A673 (cell line): ENCODE data around the gene SEL1L. TPM values are rescaled to one million over a fixed set of nuclear protein-coding genes. Genes with fewer than 3 reads are reported as not detected.
A peak's percentile ranks its signal among the peaks of the same experiment; 100 is the strongest.

ENCODE experiments used
- BruUV-seq: library from RNA; stranded (reverse); fragments of 400-500 nt; replicated peaks from 2 replicates; lab custom pipeline; 2021; lab: Mats Ljungman, UMichigan
- CTCF ChIA-PET: fragments of 300-600 bp; sonication (Branson Sonifier 250); formaldehyde crosslinking; loops from one replicate; lab custom pipeline; 2022; ENCODE audit warnings: antibody characterized with exemption; lab: Charles Lee
- POLR2A ChIA-PET: fragments of 300-600 bp; sonication (Branson Sonifier 250); formaldehyde crosslinking; loops from one replicate; lab custom pipeline; 2022; ENCODE audit warnings: antibody characterized with exemption; ENCODE audit not compliant: low non-redundant PET; lab: Charles Lee
- DNase-seq: peaks from one replicate; pipeline ENCODE4 v3.0.0-alpha.2; 2015; ENCODE audit warnings: low spot score
- H3K27ac ChIP-seq: fragments of 200-600 bp; sonication (generic); 2 replicates; pipeline ENCODE4 v1.5.1; 2016; ENCODE audit warnings: mixed run types, low read depth, mild to moderate bottlenecking, mixed read lengths, antibody characterized with exemption, low read length; ENCODE audit not compliant: poor library complexity, severe bottlenecking
- H3K27me3 ChIP-seq: fragments of 200-600 bp; sonication (generic); replicated peaks from 2 replicates; pipeline ENCODE4 v1.6.1; 2017; ENCODE audit warnings: mixed run types, low read depth, mild to moderate bottlenecking, mixed read lengths, antibody characterized with exemption, low read length; ENCODE audit not compliant: insufficient read depth, poor library complexity
- H3K36me3 ChIP-seq: fragments of 200-600 bp; sonication (generic); 2 replicates; pipeline ENCODE4 v1.6.1; 2016; ENCODE audit warnings: mixed run types, mild to moderate bottlenecking, mixed read lengths, antibody characterized with exemption, low read length; ENCODE audit not compliant: insufficient read depth, poor library complexity, severe bottlenecking
- H3K4me1 ChIP-seq: fragments of 200-600 bp; sonication (generic); 2 replicates; pipeline ENCODE4 v1.6.1; 2017; ENCODE audit warnings: mixed run types, mild to moderate bottlenecking, mixed read lengths, antibody characterized with exemption, low read length; ENCODE audit not compliant: insufficient read depth, poor library complexity, severe bottlenecking
- H3K4me3 ChIP-seq: fragments of 200-600 bp; sonication (generic); 2 replicates; pipeline ENCODE4 v1.5.1; 2016; ENCODE audit warnings: low read depth, mixed run types, mild to moderate bottlenecking, mixed read lengths, low read length; ENCODE audit not compliant: poor library complexity, severe bottlenecking
- H3K9me3 ChIP-seq: fragments of 200-600 bp; sonication (generic); 2 replicates; pipeline ENCODE4 v1.6.1; 2016; ENCODE audit warnings: mixed run types, low read depth, mild to moderate bottlenecking, mixed read lengths, antibody characterized with exemption, low read length; ENCODE audit not compliant: poor library complexity, severe bottlenecking
- CTCF ChIP-seq: fragments of 300-800, 200-600 bp; sonication (generic); conservative IDR thresholded peaks from 2 replicates; pipeline ENCODE4 v1.5.1; 2017; ENCODE audit warnings: low read depth, mild to moderate bottlenecking, antibody characterized with exemption, low read length, moderate library complexity, mixed read lengths
- EZH2 ChIP-seq: fragments of 200-600 bp; sonication (generic); IDR thresholded peaks from 2 replicates; pipeline ENCODE4 v1.6.1; 2017; ENCODE audit warnings: borderline replicate concordance, low read depth, mild to moderate bottlenecking, mixed read lengths, antibody characterized with exemption, low read length; ENCODE audit not compliant: poor library complexity, severe bottlenecking
- intact Hi-C: fragments of 100-400 bp; cut with micrococcal nuclease; formaldehyde crosslinking; loops from one replicate; pipeline ENCODE4 v1.10.0; 2022; ENCODE audit not compliant: unreplicated experiment
- total RNA-seq: library from RNA; stranded (reverse); gene quantifications from 2 replicates; pipeline ENCODE4 v1.2.3, GENCODE V29; 2021

SEL1L gene
- total RNA-seq, 1 experiment from 2014 or later = 52.5 TPM

DNA sequence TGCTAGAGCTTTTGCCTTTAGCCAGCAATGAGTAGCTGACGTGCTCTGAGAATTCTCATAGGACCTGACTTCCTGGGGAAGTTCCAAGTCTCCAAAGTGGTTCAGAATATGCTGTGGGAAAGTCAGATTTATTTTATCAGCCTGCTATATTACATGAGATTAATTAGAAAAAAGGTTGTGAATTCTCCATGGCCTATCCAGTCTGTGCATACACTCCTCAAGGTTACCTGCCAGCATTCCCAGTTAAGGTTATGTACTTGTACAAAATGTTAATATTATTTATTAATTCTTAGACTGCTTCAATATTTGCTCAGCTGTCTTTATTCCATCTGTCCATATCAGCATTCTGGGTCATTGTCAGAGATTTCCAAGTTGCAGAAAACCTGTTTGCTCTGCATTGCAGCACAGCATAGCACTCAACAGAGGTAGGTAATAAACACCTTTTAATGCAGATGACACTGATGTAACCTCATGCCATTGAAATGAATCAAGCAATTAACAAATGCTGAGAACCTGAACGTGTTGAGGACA, 2.7 kb upstream of the SEL1L start:
- intact Hi-C loops = no loop called here
- Histone ChIP-seq H3K27me3 (no peaks in the 10 kb centered on the region), H3K4me1 (peaks cover 6% of the 10 kb centered on the region), H3K36me3 (no peaks in the 10 kb centered on the region), H3K27ac (no peak overlapping the region), H3K9me3 (no peaks in the 10 kb centered on the region), H3K4me3 (no peak overlapping the region)
- ChIA-PET CTCF (no interaction called here), POLR2A (no interaction called here)
- BruUV-seq = no TSS peak
- no peak for TF ChIP-seq EZH2
- TF ChIP-seq CTCF = no peak
- no peak for DNase-seq

- Histone ChIP-seq H3K4me1 (peaks cover 6% of the 10 kb centered on the region), H3K4me3 (no peak overlapping the region), H3K36me3 (no peaks in the 10 kb centered on the region), H3K9me3 (no peaks in the 10 kb centered on the region), H3K27me3 (no peaks in the 10 kb centered on the region), H3K27ac (no peak overlapping the region)
- no TSS peak for BruUV-seq
- ChIA-PET POLR2A (no interaction called here), CTCF (no interaction called here)
- intact Hi-C loops = no loop called here
- TF ChIP-seq CTCF = no peak
- no peak for TF ChIP-seq EZH2
- DNase-seq = no peak
These were observed 1.9 kb upstream of the SEL1L start for GRCh38 chr14:81535396-81536164.

DNA sequence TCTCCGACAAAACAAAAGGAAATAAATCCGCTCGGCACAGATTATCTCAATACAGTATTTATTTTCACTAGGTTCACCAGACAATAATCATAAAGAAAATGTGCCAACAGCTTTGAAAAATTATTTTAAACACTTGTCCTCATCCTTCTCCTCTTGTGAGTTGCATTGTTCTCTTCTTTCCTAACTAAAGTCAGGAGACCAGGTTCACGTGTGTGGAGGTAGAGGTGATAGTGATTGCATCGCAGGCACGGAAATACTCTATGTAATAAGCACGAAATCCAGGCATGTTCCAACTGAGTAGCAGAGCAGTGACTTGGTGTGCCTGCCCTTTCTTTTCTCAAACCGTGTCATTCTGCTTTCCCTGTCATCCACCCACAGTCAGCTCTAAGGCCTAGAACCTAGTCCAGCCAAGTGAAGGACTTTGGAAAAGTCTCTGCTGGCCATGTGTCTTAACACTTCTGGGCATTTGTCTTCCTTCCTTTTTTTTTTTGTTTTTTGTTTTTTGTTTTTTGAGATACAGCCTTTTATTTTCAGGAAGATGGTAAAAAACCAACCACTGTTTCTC, 939 bp upstream of the SEL1L start:
- BruUV-seq = no TSS peak
- Histone ChIP-seq H3K4me3 (peak overlapping the region; percentile 95), H3K27ac (no peak overlapping the region), H3K27me3 (no peaks in the 10 kb centered on the region), H3K36me3 (no peaks in the 10 kb centered on the region), H3K4me1 (peaks cover 11% of the 10 kb centered on the region), H3K9me3 (no peaks in the 10 kb centered on the region)
- ChIA-PET CTCF (no interaction called here), POLR2A (no interaction called here)
- DNase-seq = no peak
- TF ChIP-seq CTCF (no peak), EZH2 (no peak)
- intact Hi-C loops = no loop called here
